HG02588 (cell line): Measurements from ENCODE around the gene SPATA24.
"Not testable (repeated sequence)": the region's sequence is repeated elsewhere in the genome, so short reads cannot be mapped to it uniquely, and the experiment has no call there.

Experiments
- ATAC-seq: cut with Tn5 transposase; IDR thresholded peaks from one replicate; pipeline ENCODE4 v1.9.1; 2021; ENCODE audit warnings: mild to moderate bottlenecking, moderate library complexity; ENCODE audit not compliant: unreplicated experiment

SPATA24 gene

GRCh38 chr5:139354186-139354585 lies 49.7 kb downstream of the SPATA24 start:
- no peak for ATAC-seq

- not testable (repeated sequence) for ATAC-seq
Measured at GRCh38 chr5:139347863-139348262, 56.0 kb downstream of the SPATA24 start.
